COLO668 (cell line): ENCODE measurements around the gene SPO11.

Experiments
- DNase-seq: peaks from one replicate; lab custom pipeline; 2025; ENCODE audit not compliant: unreplicated experiment; lab: John Stamatoyannopoulos, UW

The SPO11 gene

DNA sequence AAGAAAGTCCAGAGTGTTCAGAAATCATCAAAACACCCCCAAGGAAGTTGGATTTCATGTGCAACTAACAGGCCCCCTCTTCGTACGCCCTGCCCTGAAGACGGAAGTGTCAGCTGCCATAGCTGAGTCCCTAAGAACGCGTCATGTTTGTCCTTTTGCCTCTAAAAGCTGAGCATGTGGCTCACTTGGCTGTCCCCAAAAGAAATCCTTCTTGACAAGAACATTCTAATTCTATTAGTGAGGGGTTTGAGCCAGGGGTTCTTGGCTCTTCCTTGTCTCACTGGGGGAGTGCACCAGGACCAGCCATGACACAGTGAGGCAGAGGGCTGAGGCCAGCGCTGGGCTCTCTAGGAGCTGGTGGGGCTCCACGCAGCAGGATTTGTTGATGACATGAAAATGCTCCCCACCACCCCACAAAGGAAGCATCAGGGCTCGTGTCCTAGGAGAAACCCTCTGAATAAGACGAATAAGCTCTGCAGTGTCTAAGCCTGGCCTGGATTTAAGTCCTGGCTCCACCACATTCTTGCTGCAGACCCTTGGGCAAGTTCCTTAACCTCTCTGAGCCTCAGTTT lies 20.0 kb upstream of the SPO11 start:
- no peak for DNase-seq

DNA sequence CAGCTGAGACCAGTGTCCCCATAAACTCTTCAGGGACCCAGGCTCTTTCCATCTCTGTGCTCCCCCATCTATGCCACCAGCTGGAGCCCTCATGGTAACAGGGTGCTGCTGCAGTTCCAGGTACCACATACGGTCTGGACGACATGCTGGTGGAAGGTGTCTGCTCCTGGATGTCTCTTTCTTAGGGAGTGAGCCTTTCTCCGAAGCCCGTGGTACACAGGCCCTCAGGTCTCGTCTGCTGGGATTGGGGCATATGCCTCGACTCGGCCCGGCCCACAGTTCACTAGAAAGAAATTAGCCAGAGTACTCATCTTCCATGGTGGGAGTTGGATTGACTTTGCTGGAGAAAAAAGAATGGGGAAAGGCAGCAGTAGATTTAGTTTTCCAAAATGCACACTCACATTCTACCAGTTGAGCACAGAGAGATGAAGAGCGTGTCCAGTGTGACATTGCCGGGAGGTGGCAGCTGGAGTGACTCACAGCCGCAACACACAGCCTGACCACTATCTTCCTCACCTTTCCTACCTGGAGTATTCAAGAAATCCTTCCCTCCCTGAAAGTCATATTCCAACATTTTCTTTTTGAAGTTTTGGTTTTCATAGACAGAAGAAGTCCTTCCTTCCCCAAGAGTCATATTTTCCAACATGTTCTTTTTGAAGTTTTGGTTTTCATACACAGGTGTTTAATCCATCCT lies 18.6 kb upstream of the SPO11 start:
- DNase-seq = no peak

DNA sequence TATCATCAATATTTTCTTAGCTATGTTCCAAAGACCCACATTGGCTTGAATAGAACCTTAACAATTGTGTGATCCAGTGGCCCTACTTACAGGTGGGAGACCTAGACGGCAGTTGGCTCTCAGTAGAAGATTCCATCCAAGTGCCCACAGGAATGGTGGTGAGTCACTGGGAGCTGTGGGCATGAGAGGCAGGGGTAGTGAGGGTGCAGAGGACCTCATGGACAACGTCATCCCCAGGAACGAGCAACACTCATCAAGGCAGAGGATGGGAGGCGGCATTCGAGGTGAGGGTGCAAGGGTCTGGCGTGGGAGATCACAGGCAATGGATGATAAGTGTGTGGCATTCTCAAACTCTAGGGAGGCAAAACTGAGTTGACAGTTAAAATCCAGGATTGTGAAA lies 17.5 kb upstream of the SPO11 start:
- no peak for DNase-seq

DNA sequence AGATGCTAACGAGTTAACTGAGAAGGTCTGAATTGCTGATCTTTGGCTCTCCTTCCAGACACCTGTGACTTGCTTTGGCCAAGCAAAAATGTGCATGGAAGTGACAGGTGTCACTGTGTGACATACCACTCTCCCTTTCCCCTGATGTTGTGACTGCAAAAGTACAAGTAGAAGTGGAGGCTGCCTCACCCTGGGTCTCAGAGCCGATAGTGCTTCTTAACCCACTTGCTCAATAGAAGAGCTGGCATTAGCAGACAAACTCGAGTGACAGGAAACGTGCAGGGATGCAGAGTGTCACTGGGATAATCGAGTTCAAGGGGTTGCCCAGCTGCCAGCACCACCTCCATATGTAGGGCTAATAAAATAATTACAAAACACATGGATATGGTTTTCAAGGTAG lies 16.4 kb upstream of the SPO11 start:
- DNase-seq = no peak

DNA sequence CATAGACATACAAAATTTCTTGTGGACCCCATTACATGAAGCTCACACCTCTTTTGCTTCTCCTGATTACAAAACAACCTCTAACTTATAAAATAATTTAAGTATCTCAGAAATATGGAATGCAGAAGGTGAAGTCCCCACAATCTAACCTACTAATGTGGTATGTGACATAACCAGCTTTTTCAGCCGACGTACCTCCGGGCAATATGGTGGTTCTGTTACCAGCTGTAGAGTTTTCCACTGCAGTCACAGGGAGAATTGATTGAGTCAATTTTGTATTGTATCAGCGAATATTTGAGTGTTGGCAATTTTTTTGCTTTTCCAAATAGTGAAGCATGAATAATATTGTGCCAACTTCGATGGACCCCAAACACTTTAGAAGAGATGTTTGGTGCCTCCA lies 15.7 kb upstream of the SPO11 start:
- no peak for DNase-seq

DNA sequence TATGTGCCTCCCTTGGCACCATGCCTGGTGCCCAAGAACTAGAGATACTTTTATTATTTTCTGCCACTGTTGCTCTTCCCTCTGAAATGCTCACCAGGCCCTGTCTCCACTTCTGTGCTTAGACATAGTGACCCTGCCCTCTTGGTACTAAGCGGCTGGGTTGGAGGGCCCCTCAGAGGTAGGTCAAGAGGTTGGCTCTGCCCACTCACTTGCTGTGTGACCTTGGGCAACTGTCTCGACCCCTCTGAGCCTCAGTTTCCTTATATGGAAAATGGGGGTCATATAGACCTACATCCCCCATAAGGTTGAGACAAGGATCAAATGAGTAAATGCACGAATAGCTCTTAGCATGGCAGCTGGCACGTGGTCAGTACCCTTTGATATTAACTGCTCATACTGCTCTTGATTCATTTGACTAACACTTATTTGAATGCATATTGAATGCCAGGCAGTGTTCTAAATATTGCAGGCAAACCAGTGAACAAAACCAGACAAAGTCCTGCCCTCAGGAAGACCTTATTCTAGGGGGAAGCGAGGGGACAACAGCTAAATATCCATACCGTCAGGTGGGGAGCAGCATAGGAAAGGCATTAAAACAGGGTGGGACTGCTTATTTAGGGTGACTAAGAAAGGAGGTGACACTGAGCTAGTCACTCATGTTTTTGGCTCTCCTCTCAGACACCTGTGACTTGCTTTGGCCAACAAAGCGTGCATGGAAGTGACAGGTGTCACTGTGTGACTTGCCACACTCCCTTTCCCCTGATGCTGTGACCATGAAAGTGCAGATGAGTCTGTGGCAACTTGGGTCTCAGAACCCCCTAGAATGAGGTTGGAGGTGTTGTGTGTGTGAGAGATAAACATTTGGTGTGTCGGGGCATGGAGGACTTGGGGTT lies 14.3 kb upstream of the SPO11 start:
- no peak for DNase-seq

DNA sequence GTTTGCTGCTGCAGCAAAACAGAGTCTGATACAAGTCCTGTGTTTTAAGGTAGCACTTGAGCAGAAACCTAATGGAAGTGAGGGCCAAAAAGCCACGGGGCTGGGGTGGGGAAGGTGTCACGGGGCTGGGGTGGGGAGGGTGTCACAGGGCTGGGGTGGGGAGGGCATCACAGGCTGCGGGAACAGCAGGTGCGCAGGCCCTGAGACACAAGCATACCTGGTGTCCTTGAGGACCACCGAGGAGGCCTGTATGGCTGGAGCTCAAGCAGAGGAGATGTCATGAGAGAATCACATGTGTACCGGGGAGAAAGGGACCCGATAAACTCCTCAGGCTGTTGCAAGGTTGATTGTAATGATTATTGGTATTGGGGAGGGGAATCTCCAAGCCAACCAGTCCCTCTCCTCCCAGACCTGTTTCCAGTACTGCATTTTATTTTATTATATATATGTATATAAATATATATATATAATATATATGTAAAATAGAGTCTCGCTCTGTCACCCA lies 13.6 kb upstream of the SPO11 start:
- no peak for DNase-seq

DNA sequence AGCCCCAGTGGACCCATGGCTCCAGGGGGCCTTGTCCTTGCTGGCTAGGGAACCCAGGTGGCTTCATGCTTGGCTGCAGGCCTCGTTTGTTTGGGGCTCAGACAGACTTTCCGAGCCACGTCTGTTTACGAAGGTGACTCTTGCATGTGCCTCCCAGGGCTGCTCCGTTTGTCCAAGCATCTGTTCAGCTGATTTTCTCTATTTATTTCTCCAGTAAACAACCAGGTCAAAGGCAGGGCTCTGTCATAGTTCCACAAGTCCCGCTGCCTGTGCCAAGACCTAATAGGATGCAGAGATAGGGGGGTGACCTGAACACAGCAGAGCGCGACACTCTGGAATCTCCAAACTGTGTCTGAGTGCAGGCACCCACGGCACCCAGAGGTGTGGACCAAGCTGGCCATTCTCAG lies 12.8 kb upstream of the SPO11 start:
- DNase-seq = no peak

DNA sequence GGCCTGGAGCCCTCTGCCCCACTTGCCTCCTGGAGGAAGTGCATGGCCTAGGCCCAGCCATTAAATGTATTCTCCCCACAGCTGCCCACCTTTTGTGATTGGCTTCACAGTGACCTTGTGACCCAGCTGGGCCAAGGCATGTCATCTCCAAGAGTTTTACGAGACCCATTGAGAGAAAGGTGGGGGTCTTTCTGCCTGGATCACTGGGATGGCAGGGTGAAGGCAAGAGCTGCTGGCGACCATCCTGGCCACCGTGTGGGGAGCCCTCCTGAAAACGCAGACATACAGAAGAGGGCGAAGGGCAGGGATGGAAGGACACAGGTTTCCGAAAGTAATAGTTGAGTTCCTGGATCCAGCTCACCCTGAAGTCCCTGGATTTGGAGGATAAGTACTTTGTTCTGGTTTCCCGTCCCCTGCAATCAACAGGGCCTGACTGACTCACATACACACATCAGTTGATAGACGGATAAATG lies 12.3 kb upstream of the SPO11 start:
- DNase-seq = no peak

DNA sequence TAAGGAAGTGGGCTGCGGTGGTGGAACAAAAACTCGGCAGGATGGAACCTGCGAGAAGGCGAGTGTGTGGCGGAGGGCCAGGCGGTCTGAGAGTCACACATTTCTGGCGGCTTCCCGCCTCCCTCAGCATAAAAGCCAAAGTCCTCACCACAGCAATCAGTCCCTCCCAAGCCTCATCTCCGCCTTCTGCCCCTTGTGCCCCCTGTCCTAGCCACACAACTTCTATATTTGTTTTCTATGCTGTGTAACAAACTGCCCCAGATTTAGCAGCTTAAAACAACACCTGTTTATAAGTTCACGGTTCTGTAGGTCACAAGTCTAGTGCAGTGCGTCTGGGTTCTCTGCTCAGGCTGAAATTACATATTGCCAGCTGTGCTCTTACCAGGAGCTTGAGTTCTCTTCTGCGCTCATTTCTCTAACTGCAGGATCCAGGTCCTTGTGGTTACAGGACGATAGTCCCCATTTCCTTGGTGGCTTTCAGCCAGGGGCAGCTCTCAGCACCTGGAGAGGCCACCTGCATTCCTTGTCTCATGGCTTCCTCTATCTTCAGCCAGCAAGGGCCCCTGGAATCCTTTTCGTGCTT lies 11.7 kb upstream of the SPO11 start:
- DNase-seq = no peak

DNA sequence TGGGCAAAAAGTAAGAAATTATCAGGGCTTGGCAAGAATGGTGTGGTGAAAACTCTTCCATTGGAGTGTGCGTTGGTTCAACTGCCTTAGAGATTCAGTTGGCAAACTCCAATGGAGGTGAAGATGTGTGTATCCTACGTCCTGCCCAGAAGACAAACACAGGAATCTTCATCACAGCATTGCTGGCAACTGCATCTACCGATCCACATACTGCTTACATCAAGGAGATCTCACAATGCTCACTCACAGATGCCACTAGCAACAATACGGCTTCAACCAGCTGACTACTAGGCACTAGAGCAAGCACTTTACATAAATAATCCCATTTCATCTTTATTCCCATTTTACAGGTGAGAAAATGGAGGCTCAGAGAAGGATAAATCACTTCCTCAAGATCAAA lies 10.0 kb upstream of the SPO11 start:
- DNase-seq = no peak

DNA sequence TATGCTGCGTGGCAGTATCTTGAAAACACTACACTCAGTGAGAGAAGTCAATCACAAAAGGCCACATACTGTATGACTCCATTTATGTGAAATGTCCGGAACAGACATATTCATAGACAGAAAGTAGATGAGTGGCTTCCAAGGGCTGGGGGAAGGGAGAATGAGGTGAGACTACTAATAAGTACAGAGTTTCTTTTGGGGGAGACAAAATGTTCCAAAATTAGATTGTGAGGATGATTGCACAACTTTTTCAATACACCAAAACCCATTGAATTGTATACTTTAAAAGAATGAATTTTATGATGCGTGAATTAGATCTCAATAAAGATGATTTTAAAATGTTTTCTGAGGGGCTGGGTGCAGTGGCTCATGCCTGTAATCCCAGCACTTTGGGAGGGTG lies 9.2 kb upstream of the SPO11 start:
- no peak for DNase-seq

DNA sequence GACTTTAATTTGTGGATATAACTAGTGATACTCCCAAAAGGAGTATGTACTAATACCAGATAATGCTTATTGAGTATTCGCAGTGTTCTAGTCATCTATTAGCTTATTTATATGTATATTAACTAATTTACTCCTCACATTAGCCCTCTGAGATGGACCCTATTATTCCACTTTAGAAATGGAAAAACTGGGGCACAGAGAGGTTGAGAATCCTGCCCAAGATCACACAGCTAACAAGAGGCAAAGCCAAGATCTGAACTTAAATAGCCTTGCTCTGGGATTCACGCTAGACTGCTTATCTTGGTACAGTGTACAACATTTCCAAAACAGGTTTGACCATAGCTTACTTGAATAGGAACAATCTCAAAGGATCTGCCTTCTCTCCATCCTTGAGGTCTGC lies 8.5 kb upstream of the SPO11 start:
- no peak for DNase-seq

DNA sequence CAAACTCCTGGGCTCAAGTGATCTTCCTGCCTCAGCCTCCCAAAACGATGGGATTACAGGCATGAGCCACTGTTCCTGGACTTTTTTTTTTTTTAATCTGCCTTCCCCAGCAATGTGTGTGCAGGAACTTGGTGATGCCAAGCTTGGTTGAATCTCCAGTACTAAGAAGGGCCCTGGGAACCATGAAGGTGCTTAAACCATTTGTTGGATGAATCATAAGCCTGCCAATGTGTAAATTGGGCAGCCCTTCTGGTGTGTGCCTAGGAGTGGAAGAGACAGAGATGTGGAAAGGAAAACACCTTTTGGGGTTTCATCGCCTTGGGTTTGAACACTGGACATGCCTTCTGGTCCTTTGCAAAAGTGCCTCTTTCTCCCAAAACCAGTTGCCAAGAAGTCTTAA lies 7.1 kb upstream of the SPO11 start:
- DNase-seq = no peak

DNA sequence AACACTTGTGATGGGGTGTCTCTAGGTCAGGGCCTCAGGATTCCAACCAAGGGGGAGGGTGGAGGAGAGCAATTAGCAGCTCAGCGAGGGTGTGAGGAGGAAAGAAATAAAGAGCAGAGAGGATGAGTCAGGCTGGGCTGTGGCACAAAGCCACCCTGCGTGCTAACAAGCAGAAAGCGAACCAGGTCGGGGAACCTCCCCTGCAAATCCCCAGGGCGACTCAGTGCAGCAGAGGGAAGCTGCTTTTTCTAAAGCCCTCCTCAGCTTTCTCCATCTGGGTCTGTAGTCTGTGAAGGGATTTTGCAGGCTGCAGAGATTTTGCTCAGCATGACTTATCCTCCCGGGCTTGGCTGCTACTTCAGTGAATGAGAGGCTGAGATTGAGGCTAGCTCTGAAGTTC lies 6.6 kb upstream of the SPO11 start:
- no peak for DNase-seq

DNA sequence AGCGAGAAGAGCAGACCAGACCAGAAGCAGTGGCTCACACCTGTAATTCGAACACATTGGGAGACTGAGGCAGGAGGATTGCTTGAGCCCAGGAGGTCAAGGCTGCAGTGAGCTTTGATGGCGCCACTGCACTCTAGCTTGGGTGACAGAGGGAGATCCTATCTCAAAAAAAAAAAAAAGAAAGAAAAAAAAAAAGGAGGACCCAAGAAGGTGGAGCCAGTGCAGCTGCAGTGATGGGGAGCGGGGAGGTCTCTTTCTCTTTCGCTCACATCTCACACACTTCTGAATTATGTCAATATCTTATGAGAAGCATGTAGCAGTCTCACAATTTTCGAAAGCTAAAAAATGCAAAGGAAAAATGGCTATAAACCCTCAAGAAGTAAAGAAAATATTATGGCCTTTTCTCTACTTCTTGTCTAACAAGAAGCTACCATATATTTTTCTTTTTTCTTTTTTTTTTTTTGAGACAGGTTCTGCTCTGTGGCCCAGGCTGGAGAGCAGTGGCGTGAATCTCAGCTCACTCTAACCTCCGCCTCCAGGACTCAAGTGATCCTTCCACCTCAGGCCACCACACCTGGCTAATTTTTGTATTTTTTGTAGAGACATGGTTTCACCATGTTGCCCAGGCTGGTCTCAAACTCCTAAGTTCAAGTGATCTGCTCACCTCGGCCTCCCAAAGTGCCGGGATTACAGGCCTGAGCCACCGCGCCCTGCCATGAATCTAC lies 3.8 kb upstream of the SPO11 start:
- DNase-seq = no peak

DNA sequence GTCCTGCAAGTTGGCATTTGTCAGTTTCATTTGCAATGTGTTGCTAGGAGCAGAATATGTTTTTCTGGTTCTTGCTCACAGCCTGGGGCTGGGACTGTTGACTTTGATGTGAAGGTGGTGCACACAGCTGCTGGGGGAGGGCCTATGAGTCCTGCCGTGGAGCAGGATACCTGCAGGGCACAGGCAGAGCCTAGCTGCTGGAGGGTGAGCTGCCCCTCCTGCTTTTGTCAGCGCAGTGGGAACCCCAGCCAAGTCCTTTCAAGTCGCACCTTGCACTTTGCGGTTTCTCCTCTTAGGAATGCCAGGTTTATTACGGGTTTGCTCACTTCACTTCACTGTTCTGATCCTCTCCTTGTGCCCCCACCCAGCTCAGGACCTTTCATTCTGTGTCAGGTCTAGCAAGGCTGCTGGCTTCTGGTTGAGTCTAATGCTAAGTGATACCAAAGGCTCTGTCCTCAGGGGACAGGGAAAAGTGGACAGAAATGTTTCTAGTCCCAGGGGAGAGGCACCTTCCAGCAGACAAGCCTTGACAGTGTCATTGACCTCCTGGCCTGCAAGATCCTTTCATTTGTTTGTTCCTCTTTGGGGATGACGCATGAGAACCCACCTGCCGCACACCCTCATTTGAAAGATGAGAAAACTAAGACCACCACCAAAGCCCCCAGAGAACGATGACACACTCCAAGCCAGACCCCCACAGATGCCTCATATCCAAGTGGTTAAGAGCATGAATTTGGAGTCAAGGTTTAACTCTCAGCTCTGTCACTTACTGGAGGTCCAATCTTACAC lies 2.7 kb upstream of the SPO11 start:
- peak; percentile 30 for DNase-seq

DNA sequence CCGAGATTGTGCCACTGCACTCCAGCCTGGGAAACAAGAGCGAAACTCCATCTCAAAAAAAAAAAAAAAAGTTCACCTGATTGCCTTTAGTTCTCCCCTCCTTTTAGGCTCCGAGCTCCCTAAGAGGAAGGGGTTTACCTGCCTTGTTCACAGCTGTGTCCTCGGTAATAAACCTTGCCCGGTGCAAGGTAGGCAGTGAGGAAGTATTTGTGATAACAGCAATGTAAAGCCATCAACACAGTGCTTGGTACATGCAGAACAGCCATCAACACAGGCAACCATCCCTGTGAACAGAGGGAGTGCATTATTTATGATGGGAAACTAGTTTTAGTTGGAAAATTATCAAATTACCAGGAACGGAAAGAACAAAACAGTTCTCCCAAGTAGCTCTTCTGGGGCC lies 1.8 kb upstream of the SPO11 start:
- DNase-seq = no peak

DNA sequence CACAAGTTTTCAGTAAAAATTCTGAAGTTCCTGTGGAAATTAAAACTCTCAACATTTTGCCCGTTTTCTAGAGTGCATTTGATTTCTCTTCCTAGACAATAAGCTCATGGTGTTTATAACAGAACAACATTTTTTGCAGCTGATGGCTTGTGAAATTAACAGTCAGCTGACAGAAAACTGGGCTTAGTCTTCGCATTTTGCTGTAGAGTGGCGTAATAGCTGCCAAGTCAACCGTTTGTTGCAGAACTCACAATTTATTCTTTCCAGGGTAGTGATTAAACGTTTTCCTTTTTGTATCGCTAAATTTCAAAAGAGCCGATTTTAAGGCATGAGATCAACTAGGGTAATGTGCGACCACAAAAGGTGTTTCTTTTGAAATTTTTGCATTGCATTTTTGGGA lies 1.4 kb downstream of the SPO11 start:
- no peak for DNase-seq
